ENCODE measurements around the gene TMPRSS6. TPM values are rescaled to one million over a fixed set of nuclear protein-coding genes. Genes with fewer than 3 reads are reported as not detected.

The TMPRSS6 gene
- total RNA-seq, 2 donors from 2014 or later: 0.22 to 0.31 TPM

DNA sequence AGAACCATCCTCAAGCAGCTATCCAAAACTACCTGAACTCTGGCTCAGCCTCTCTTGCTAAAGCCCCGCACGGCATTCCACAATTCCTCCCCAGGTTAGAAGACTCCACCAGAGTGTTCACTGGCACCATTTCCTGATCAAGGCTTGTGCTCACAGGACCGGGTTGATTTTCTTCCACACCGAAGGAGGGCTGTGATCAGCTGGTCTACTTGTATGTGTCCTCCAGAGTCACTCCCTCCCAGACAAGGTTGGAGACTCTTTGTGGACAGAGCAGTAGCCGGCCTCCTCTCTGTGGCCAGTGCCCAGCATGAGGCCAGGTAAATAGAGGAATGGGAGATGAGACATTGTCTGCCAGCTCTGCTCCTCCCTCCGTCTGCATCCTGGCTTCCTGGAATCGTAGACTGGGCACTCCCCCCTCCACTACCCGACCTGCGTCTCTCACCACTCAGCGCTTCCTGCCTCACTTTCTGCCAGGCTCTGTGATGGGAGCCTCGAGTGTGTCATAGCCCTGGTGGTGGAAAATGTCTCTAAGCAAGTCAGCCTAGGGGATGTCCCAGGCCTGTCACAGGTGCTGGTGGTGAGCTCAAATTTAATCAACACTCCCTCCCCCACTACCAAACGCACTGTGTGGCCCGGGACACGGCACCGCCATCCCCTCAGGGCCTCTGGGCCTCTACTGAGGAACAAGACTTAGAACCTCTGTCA, 12.5 kb upstream of the TMPRSS6 start:
- Histone ChIP-seq H3K27ac (ENCODE audit: low read depth, low read length) (no peak overlapping the region), H3K4me1 (ENCODE audit: control insufficient read depth, insufficient read depth, low read length) (peaks cover 21% of the 10 kb centered on the region), H3K27me3 (ENCODE audit: control insufficient read depth, insufficient read depth, low read length, poor library complexity, severe bottlenecking) (no peaks in the 10 kb centered on the region), H3K4me3 (ENCODE audit: low read length) (peak overlapping the region; percentile 50), H3K36me3 (ENCODE audit: control insufficient read depth, insufficient read depth, low read length) (no peaks in the 10 kb centered on the region), H3K9me3 (ENCODE audit: control insufficient read depth, low read length) (no peaks in the 10 kb centered on the region), H3K9ac (ENCODE audit: extremely low read depth, low read length, poor library complexity, severe bottlenecking) (peak overlapping the region; percentile 38)
- DNase-seq: peak; percentile 81
- Mint-ChIP-seq H3K27ac (peak overlapping the region; percentile 95), H3K4me3 (peak overlapping the region; percentile 12), H3K4me1 (peaks cover 40% of the 10 kb centered on the region), H3K36me3 (ENCODE audit: low read depth) (no peaks in the 10 kb centered on the region), H3K27me3 (ENCODE audit: insufficient read depth) (no peaks in the 10 kb centered on the region), H3K9me3 (no peaks in the 10 kb centered on the region)
- TF ChIP-seq CTCF (conservative IDR thresholded peaks at IDR 0.05): peak; percentile 56
- 60 to 77% methylated on average over 7 to 15 of the region's 15 CpGs for WGBS, 2 experiments (ENCODE audit: insufficient coverage in 1 of 2, insufficient read length in 1 of 2)

- DNase-seq: no peak
- Histone ChIP-seq H3K27ac (ENCODE audit: low read depth, low read length) (no peak overlapping the region), H3K9me3 (ENCODE audit: control insufficient read depth, low read length) (no peaks in the 10 kb centered on the region), H3K9ac (ENCODE audit: extremely low read depth, low read length, poor library complexity, severe bottlenecking) (no peak overlapping the region), H3K27me3 (ENCODE audit: control insufficient read depth, insufficient read depth, low read length, poor library complexity, severe bottlenecking) (no peaks in the 10 kb centered on the region), H3K36me3 (ENCODE audit: control insufficient read depth, insufficient read depth, low read length) (no peaks in the 10 kb centered on the region), H3K4me3 (ENCODE audit: low read length) (no peak overlapping the region), H3K4me1 (ENCODE audit: control insufficient read depth, insufficient read depth, low read length) (peaks cover 21% of the 10 kb centered on the region)
- Mint-ChIP-seq H3K4me1 (peaks cover 40% of the 10 kb centered on the region), H3K4me3 (no peak overlapping the region), H3K36me3 (ENCODE audit: low read depth) (no peaks in the 10 kb centered on the region), H3K27me3 (ENCODE audit: insufficient read depth) (no peaks in the 10 kb centered on the region), H3K27ac (no peak overlapping the region), H3K9me3 (no peaks in the 10 kb centered on the region)
- WGBS, 2 experiments (ENCODE audit: insufficient coverage in 1 of 2, insufficient read length in 1 of 2): 85 to 95% methylated on average over 7 to 11 of the region's 11 CpGs
- TF ChIP-seq CTCF (conservative IDR thresholded peaks at IDR 0.05): no peak
Observed at GRCh38 chr22:37120569-37121340, 11.2 kb upstream of the TMPRSS6 start.

GRCh38 chr22:37119872-37120271, 10.4 kb upstream of the TMPRSS6 start:
- Histone ChIP-seq H3K27ac (ENCODE audit: low read depth, low read length) (no peak overlapping the region), H3K9ac (ENCODE audit: extremely low read depth, low read length, poor library complexity, severe bottlenecking) (no peak overlapping the region), H3K27me3 (ENCODE audit: control insufficient read depth, insufficient read depth, low read length, poor library complexity, severe bottlenecking) (no peaks in the 10 kb centered on the region), H3K9me3 (ENCODE audit: control insufficient read depth, low read length) (no peaks in the 10 kb centered on the region), H3K4me1 (ENCODE audit: control insufficient read depth, insufficient read depth, low read length) (peaks cover 21% of the 10 kb centered on the region), H3K36me3 (ENCODE audit: control insufficient read depth, insufficient read depth, low read length) (no peaks in the 10 kb centered on the region), H3K4me3 (ENCODE audit: low read length) (no peak overlapping the region)
- Mint-ChIP-seq H3K9me3 (no peaks in the 10 kb centered on the region), H3K36me3 (ENCODE audit: low read depth) (no peaks in the 10 kb centered on the region), H3K4me1 (peaks cover 40% of the 10 kb centered on the region), H3K4me3 (no peak overlapping the region), H3K27ac (no peak overlapping the region), H3K27me3 (ENCODE audit: insufficient read depth) (no peaks in the 10 kb centered on the region)
- TF ChIP-seq CTCF (conservative IDR thresholded peaks at IDR 0.05): no peak
- 97 to 98% methylated on average over 7 to 13 of the region's 13 CpGs for WGBS, 2 experiments (ENCODE audit: insufficient coverage in 1 of 2, insufficient read length in 1 of 2)
- no peak for DNase-seq

Data from endodermal cell (in vitro differentiated cells).